SJCRH30 (cell line): ENCODE data around the gene NAT16. TPM values are rescaled to one million over a fixed set of nuclear protein-coding genes. Genes with fewer than 3 reads are reported as not detected.
A peak's percentile ranks its signal among the peaks of the same experiment; 100 is the strongest.

Experiments used
- DNase-seq, 2 experiments: peaks; one replicate each; pipeline ENCODE4 v3.0.0-alpha.2; 2015 to 2020
- H3K27ac ChIP-seq: fragments of 250-450 bp; sonication (Bioruptor Pico); 2 replicates; pipeline ENCODE4 v1.5.1; 2020; ENCODE audit warnings: mild to moderate bottlenecking, moderate library complexity
- H3K27me3 ChIP-seq: fragments of 250-450 bp; sonication (Bioruptor Pico); 2 replicates; pipeline ENCODE4 v1.5.1; 2020; ENCODE audit warnings: mild to moderate bottlenecking, moderate library complexity
- H3K36me3 ChIP-seq: fragments of 250-450 bp; sonication (Bioruptor Pico); 2 replicates; pipeline ENCODE4 v1.5.1; 2020; ENCODE audit warnings: mild to moderate bottlenecking, moderate library complexity
- H3K4me1 ChIP-seq: fragments of 250-450 bp; sonication (Bioruptor Pico); 2 replicates; pipeline ENCODE4 v1.5.1; 2020; ENCODE audit warnings: mild to moderate bottlenecking, moderate library complexity
- H3K4me3 ChIP-seq: fragments of 250-450 bp; sonication (Bioruptor Pico); 2 replicates; pipeline ENCODE4 v1.5.1; 2020; ENCODE audit warnings: mild to moderate bottlenecking, moderate library complexity
- H3K9me3 ChIP-seq: fragments of 250-450 bp; sonication (Bioruptor Pico); replicated peaks from 2 replicates; pipeline ENCODE4 v1.5.1; 2020; ENCODE audit warnings: mild to moderate bottlenecking, moderate library complexity
- total RNA-seq: library from RNA; depleted of rRNA; stranded (reverse); fragments of >200 nt; shearing (Covaris generic); gene quantifications from 2 replicates; pipeline ENCODE4 v1.2.3, GENCODE V29; 2014

The NAT16 gene
- total RNA-seq, 1 experiment from 2014 or later, result not detected

- H3K9me3 ChIP-seq, result no peaks in the 10 kb centered on the region
- no peaks in the 10 kb centered on the region for H3K27me3 ChIP-seq
- peak overlapping the region; percentile 33; the same call in 1 of the 2 replicates for H3K27ac ChIP-seq
- DNase-seq, result peak; percentile 68 to 69
- peaks cover 3% of the 10 kb centered on the region; the same call in 1 of the 2 replicates for H3K4me1 ChIP-seq
- H3K36me3 ChIP-seq, result no peaks in the 10 kb centered on the region
- H3K4me3 ChIP-seq, result peak overlapping the region; percentile 60
These were observed 17.4 kb downstream of the NAT16 start for GRCh38 chr7:101162551-101163278.

GRCh38 chr7:101161692-101162471 is 18.2 kb downstream of the NAT16 start:
- H3K27ac ChIP-seq, result peak overlapping the region; percentile 33; the same call in 1 of the 2 replicates
- peak overlapping the region; percentile 60; the same call in 1 of the 2 replicates for H3K4me3 ChIP-seq
- H3K9me3 ChIP-seq, result no peaks in the 10 kb centered on the region
- peaks cover 3% of the 10 kb centered on the region; the same call in 1 of the 2 replicates for H3K4me1 ChIP-seq
- no peaks in the 10 kb centered on the region for H3K36me3 ChIP-seq
- H3K27me3 ChIP-seq, result no peaks in the 10 kb centered on the region
- DNase-seq, result no peak

- H3K4me3 ChIP-seq, result no peak overlapping the region
- DNase-seq, result no peak
- H3K36me3 ChIP-seq, result no peaks in the 10 kb centered on the region
- H3K27me3 ChIP-seq, result no peaks in the 10 kb centered on the region
- peaks cover 3% of the 10 kb centered on the region; the same call in 1 of the 2 replicates for H3K4me1 ChIP-seq
- H3K27ac ChIP-seq, result no peak overlapping the region
- no peaks in the 10 kb centered on the region for H3K9me3 ChIP-seq
These were observed 19.2 kb downstream of the NAT16 start for GRCh38 chr7:101160910-101161309.

- Histone ChIP-seq H3K4me1 (peaks cover 6% of the 10 kb centered on the region; the same call in 1 of the 2 replicates), H3K9me3 (no peaks in the 10 kb centered on the region), H3K36me3 (no peaks in the 10 kb centered on the region), H3K27me3 (no peaks in the 10 kb centered on the region), H3K27ac (no peak overlapping the region), H3K4me3 (no peak overlapping the region)
- DNase-seq, result no peak
These were observed 20.1 kb downstream of the NAT16 start for GRCh38 chr7:101159696-101160674.

GRCh38 chr7:101156866-101157589 is 23.1 kb downstream of the NAT16 start:
- H3K36me3 ChIP-seq, result no peaks in the 10 kb centered on the region
- H3K27me3 ChIP-seq, result 0 out of 2 replicates have a peak, but pooled peaks cover 3% of the 10 kb centered on the region
- peaks cover 3% of the 10 kb centered on the region; the same call in 1 of the 2 replicates for H3K4me1 ChIP-seq
- no peaks in the 10 kb centered on the region for H3K9me3 ChIP-seq
- no peak overlapping the region for H3K4me3 ChIP-seq
- DNase-seq, result no peak
- no peak overlapping the region for H3K27ac ChIP-seq

GRCh38 chr7:101156277-101156676 is 23.8 kb downstream of the NAT16 start:
- no peak for DNase-seq

GRCh38 chr7:101155303-101155702 is 24.8 kb downstream of the NAT16 start:
- H3K9me3 ChIP-seq, result no peaks in the 10 kb centered on the region
- H3K4me3 ChIP-seq, result peak overlapping the region; percentile 95
- peaks cover 3% of the 10 kb centered on the region; the same call in 1 of the 2 replicates for H3K4me1 ChIP-seq
- 0 out of 2 replicates have a peak, but pooled peaks cover 8% of the 10 kb centered on the region for H3K27me3 ChIP-seq
- peak overlapping the region; percentile 42; the same call in 1 of the 2 replicates for H3K27ac ChIP-seq
- no peak for DNase-seq
- H3K36me3 ChIP-seq, result no peaks in the 10 kb centered on the region

More at GRCh38 chr7:101156277-101156676, 23.8 kb downstream of the NAT16 start:
- Histone ChIP-seq H3K4me3 (no peak overlapping the region), H3K27me3 (0 out of 2 replicates have a peak, but pooled peaks cover 5% of the 10 kb centered on the region), H3K9me3 (no peaks in the 10 kb centered on the region), H3K27ac (no peak overlapping the region), H3K36me3 (no peaks in the 10 kb centered on the region), H3K4me1 (peaks cover 3% of the 10 kb centered on the region; the same call in 1 of the 2 replicates)

GRCh38 chr7:101154693-101155102 is 25.4 kb downstream of the NAT16 start:
- Histone ChIP-seq H3K4me1 (peaks cover 3% of the 10 kb centered on the region; the same call in 1 of the 2 replicates), H3K27me3 (peaks cover 9% of the 10 kb centered on the region; the same call in 1 of the 2 replicates), H3K4me3 (peak overlapping the region; percentile 95), H3K27ac (peak overlapping the region; percentile 42; the same call in 1 of the 2 replicates), H3K9me3 (no peaks in the 10 kb centered on the region), H3K36me3 (no peaks in the 10 kb centered on the region)
- no peak for DNase-seq

GRCh38 chr7:101153969-101154692 is 26.0 kb downstream of the NAT16 start, which contains the start of gene AP1S1:
AP1S1 (plus strand) TSS chr7:101154476; CDS start chr7:101154515, 39 bp downstream.
- H3K27ac ChIP-seq, result peak within 1 kb of the TSS; percentile 42; the same call in 1 of the 2 replicates

GRCh38 chr7:101151908-101152651 is 28.0 kb downstream of the NAT16 start:
- H3K4me3 ChIP-seq, result no peak overlapping the region
- DNase-seq, result no peak
- no peak overlapping the region for H3K27ac ChIP-seq
- H3K27me3 ChIP-seq, result peaks cover 27% of the 10 kb centered on the region
- H3K4me1 ChIP-seq, result peaks cover 3% of the 10 kb centered on the region; the same call in 1 of the 2 replicates
- no peaks in the 10 kb centered on the region for H3K36me3 ChIP-seq
- no peaks in the 10 kb centered on the region for H3K9me3 ChIP-seq

More at GRCh38 chr7:101153969-101154692, 26.0 kb downstream of the NAT16 start, which contains the start of gene AP1S1:
- DNase-seq, result peak; percentile 97 to 98
- Histone ChIP-seq H3K36me3 (no peaks in the 10 kb centered on the region), H3K27me3 (peaks cover 14% of the 10 kb centered on the region; the same call in 1 of the 2 replicates), H3K4me3 (peak within 1 kb of the TSS; percentile 95), H3K9me3 (no peaks in the 10 kb centered on the region), H3K4me1 (peaks cover 3% of the 10 kb centered on the region; the same call in 1 of the 2 replicates)

- DNase-seq, result no peak
- Histone ChIP-seq H3K27me3 (peaks cover 5% of the 10 kb centered on the region; the same call in 1 of the 2 replicates), H3K36me3 (no peaks in the 10 kb centered on the region), H3K9me3 (no peaks in the 10 kb centered on the region), H3K4me3 (no peak overlapping the region), H3K27ac (no peak overlapping the region), H3K4me1 (peaks cover 14% of the 10 kb centered on the region)
These were observed 39.2 kb downstream of the NAT16 start for GRCh38 chr7:101140746-101141382.

GRCh38 chr7:101140339-101140699 is 39.8 kb downstream of the NAT16 start:
- Histone ChIP-seq H3K27me3 (0 out of 2 replicates have a peak, but pooled peaks cover 5% of the 10 kb centered on the region), H3K9me3 (no peaks in the 10 kb centered on the region), H3K36me3 (no peaks in the 10 kb centered on the region), H3K4me3 (no peak overlapping the region), H3K27ac (no peak overlapping the region), H3K4me1 (peaks cover 14% of the 10 kb centered on the region)
- DNase-seq, result peak in 1 of 2 experiments; percentile 49
